Measurements from ENCODE around the gene ASH1L.

DNA sequence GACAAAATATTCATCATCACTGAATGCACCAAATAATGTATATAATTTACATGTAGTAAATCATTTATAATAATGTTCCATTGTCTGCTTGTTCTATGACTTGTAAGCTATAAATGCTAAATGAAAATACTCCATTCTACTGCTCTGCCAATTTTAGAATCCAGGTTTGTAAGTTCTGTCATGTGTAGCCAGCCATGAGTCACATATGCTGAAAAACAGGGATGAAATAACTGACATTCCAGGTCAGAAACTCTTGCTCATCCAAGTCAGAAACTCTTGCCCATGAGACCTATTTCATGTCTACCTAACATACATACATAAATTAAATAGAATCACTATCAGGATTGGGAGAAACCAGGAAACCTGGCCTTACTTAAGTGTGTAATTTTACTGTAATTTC lies 95.6 kb downstream of the ASH1L start:
- no peak for TF ChIP-seq EZH2 (IDR thresholded peaks at IDR 0.05; ENCODE audit: low read depth)
- TF ChIP-seq, protein P1, sequence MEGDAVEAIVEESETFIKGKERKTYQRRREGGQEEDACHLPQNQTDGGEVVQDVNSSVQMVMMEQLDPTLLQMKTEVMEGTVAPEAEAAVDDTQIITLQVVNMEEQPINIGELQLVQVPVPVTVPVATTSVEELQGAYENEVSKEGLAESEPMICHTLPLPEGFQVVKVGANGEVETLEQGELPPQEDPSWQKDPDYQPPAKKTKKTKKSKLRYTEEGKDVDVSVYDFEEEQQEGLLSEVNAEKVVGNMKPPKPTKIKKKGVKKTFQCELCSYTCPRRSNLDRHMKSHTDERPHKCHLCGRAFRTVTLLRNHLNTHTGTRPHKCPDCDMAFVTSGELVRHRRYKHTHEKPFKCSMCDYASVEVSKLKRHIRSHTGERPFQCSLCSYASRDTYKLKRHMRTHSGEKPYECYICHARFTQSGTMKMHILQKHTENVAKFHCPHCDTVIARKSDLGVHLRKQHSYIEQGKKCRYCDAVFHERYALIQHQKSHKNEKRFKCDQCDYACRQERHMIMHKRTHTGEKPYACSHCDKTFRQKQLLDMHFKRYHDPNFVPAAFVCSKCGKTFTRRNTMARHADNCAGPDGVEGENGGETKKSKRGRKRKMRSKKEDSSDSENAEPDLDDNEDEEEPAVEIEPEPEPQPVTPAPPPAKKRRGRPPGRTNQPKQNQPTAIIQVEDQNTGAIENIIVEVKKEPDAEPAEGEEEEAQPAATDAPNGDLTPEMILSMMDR (conservative IDR thresholded peaks at IDR 0.05), result no peak

Data from PC-9 (cell line).